GM19025 (cell line): ENCODE data around the gene NAV1.
A peak's percentile ranks its signal among the peaks of the same experiment; 100 is the strongest.
"Not testable (repeated sequence)": the region's sequence is repeated elsewhere in the genome, so short reads cannot be mapped to it uniquely, and the experiment has no call there.

Source experiments
- ATAC-seq: cut with Tn5 transposase; IDR thresholded peaks from one replicate; pipeline ENCODE4 v1.9.1; 2021; ENCODE audit warnings: mild to moderate bottlenecking, low read depth, moderate library complexity; ENCODE audit not compliant: unreplicated experiment

Gene NAV1

GRCh38 chr1:201543871-201544642 lies 5.1 kb downstream of the NAV1 start:
- ATAC-seq, result no peak

DNA sequence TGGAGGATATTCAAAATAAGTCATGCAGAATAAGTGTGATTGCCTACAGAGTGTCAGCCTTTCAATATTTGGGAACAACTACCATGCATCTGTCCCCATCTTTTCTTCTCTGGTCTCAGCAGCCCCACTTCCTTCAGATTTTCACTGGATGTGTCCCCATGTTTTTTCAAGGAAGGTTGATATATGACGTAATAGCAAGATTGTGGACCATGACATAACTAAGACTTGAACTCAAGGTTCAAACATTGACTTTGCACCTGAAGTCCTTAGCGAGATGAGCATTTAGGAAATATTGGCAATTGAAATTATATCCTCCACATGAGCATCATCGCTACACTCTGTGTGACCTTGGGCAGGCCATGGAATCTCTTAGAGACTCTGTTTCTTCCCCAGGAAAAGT lies 5.8 kb downstream of the NAV1 start:
- ATAC-seq, result no peak

DNA sequence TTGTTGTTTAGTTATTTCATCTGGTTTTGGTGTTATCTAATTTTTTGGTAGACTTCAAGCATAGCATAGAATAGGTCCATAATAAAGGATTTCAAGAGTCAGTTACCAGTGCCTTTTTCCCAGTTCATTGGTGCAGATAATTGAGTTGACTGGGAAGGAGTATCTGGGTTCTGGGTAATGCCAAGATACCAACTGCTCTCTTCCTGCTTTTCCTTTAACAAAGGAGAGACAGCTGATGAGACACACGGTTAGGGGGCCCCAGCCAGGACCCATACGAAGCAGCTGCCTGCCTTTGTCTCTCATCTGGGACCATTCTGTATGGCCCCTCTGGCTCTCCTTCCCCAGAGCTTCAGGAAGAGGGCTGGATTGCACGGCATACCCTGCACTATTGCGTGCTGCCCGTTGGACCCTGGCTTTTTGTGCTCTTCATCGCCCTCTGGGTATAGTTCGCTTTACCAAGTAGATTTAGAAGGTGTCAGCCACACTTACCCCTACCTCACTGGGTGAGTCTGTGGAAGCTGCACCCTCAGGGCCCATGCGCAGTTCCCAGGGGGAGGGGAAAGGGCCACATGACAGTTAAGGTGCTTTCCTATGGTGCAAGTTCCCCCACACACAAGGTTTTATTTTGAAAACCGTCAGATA lies 7.0 kb downstream of the NAV1 start:
- no peak for ATAC-seq

GRCh38 chr1:201549522-201549921 lies 10.6 kb downstream of the NAV1 start:
- not testable (repeated sequence) for ATAC-seq

GRCh38 chr1:201551096-201551495 lies 12.2 kb downstream of the NAV1 start:
- no peak for ATAC-seq

GRCh38 chr1:201551877-201552731 lies 13.2 kb downstream of the NAV1 start:
- ATAC-seq, result no peak

GRCh38 chr1:201552941-201553351 lies 14.0 kb downstream of the NAV1 start:
- no peak for ATAC-seq

DNA sequence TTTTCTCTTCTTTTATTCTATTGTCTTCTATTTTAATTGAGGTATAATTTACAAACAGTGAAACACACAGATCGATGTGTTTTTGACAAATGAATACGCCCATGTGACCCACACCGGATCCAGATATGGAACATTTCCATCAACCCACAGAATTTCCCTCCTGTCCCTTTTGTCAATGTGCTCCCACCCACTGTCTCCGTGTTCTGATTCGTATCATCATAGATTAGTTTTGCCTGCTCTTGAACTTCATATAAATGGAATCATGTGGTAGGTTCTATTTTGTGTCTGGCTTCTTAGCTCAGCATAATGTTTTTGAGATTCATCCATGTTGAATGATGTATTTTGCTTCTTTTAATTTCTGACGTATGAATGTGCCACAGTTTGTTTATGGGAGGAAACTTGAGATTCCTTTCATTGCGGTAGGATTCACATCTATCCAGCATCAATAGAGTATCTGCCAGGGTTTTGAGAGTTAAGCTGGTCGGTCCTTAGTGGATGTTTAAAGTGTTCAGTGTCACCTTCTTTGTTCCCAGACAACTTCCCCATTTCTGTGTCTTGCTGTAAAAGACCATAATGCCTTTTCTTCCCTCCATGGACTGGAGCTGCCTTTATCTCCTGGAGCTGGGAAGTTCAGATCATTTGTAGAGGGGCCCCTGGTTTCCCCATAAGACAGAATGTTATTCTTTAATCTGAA lies 14.7 kb downstream of the NAV1 start:
- ATAC-seq, result no peak

DNA sequence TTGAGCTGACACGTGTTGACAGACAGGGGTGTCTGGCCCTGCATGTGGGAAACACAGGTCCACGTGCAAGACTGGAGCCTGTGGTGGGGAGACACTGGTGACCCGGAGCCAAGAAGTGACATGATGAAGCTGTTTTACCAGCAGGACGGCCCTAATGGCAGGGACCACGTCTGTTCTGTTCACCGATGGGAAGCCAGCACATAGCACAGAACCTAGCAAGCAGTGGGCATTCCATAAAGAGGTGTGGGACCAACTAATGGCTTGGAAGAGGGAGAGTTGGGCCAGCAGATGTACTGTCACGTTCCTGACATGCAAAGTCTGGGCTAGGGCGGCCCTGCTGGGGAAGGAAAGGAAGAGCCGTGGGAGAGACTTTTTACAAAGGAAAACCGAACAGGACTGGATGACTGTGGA lies 15.3 kb downstream of the NAV1 start:
- no peak for ATAC-seq

DNA sequence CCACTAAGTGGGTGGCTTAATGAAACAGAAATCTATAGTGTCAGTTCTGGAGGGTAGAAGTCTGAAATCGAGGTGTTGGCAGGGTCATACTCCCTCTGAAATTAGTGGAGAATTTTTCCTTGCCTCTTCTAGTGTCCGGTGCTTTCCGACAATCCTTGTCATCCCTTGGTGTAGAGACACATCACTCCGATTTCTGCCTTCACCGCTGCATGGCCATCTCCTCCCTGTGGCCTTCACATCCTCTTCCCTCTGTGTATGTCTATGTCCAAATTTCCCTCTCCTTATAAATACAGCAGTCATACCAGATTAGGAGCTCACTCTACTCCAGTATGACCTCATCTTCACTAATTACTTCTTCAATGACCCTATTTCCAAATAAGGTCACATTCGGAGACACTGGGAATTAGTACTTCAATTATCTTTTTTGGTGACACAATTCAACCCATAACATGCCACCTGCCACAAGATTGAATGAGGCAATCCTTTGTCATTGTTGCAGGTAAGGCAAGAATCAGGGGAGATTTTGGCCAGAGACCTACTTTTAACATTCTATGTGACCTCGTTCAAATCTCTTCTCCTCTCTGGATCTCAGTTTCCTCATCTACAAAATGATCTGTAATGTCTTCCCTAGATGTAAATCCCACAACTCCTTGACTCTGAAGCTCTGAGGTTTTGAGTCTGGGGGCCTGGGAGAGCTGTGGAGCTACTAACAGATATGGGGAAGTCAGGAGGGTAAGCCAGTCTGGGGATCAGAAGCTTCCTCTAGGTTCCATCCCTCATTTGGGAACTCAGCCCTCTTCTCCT lies 16.1 kb downstream of the NAV1 start:
- ATAC-seq, result no peak

DNA sequence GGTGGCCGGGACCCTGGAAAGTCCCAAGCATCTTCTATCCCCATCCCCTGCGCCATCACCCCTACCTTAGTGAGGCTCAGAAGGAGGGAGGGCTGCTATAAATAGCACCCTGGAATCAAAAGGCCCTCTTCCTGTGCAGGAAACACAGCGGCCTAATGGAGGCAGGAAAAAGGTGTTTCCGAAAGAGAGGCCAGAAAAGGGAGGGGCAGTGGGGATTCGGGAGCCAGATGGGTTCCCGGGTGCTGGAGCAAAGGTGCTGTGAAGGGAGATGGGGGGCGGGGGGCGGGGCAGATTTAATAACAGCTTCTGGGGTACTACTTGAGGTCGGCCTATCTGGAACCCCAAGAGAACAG lies 16.6 kb downstream of the NAV1 start:
- no peak for ATAC-seq

DNA sequence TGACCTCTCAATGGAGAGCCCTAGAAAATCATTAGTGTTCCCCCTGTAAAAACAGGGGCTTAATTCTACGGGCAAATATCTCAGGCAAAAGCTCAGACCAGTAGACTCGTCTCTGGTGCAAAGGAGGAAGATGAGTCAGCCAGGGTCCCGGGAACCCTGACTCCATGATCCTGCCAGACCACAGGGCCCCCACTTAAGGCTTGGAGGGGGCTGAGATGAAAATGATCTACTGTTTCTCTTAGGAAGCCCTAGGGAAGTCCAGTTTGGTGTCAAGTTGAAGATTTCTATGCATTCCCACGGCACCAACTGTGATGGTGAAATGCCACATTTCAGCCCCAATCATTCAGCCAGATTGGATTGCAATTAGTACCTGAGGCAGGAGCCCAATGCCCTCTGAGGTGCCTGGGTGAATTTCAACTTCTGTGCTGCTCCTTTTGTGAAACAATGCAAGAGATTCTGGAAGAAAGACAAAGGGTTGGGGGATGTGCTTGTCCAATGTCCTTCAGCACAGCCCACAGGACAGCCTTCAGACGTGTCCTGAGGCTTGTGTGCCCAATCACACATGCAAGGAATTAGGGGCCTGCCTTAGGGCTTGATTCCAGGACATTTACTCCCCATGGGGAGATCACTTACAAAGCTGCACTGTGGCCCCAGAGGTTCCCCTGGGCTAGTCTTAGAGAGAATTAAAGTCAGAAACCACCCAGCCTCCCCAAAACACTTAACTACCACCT lies 18.1 kb downstream of the NAV1 start:
- no peak for ATAC-seq

- ATAC-seq, result no peak
Measured at GRCh38 chr1:201557572-201557958, 18.6 kb downstream of the NAV1 start.

DNA sequence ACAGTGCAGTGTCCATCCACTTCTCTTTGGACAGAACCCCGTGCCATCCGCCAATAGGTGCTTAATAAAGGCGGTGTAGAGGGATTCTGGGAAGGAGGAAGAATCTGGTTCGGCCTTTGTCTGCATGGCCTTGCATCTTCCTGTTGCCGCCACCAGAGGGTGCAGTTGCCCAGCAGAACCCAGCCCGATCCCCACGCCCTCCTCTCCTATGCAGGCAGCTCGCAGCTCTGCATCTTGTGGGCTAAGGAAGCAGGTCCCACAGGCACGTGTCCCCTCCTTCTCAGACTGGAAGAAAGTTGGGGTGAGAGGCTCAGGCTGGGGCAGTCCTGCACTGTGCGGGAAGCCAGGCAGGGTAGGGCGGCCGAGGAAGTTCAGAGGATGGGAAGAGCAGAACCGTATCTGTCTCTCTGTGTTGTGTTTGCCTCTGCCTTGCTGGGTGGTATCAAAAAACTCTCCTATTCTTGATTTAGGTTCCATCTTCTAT lies 20.8 kb downstream of the NAV1 start:
- ATAC-seq, result peak; percentile 80

GRCh38 chr1:201560328-201561194 lies 21.6 kb downstream of the NAV1 start:
- no peak for ATAC-seq

DNA sequence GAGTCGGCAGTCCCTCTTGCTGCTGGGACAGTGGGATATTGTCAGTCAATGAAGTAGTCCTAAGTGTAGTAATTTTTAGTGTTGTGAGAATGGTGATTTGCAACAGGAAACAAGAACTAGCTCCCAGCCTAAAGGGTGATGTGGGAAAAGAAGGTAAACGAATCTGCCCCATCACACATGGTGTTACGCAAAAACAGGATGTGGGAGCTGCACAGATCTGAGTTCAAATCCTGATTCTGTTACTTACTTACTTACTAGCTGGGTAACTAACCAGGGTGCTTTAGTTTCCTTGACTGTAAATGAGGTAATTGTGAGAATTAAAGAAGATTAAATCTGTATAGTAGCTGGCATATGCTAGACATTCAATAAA lies 22.3 kb downstream of the NAV1 start:
- ATAC-seq, result no peak

DNA sequence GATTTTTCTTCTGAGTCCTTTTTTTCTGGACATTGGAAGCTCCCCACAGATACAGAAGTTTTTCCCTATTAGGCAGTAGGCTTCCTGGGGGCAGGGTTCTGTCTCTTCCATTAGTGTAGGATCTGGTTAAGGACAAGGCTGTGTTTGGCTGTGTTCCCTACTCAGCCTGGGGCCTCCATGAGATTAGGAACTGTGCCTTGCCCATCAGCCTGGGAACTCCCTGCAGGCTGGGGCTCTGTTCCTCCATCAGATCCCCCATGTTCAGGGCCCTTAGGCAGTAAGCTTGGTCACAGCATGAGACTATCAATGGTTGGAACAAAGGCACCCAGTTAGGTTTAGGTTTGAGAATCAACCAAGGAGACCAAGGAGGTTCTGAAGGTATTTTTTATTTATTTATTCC lies 22.7 kb downstream of the NAV1 start:
- no peak for ATAC-seq

DNA sequence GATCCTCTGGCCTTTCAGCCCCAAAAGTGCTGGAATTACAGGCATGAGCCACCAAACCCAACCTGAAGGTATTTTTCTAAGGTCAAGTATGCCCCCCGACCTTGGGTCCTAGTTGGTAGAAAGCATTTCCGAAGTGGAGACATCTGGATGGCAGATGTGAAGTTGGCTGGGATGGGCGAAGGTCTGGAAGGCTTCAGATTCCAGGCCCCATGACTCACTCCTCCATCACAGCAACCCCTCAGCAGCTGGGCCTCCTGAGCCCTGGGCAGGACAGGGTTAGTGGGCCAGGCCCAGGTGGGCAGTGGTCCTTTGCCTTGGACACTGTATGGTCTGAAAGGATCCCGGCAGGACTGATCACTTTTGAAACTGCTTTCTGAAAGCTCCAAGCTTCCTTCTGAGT lies 23.3 kb downstream of the NAV1 start:
- ATAC-seq, result no peak
